Gastroesophageal sphincter (tissue), 4 donors: Measurements from ENCODE around the gene CALB2. TPM values are rescaled to one million over a fixed set of nuclear protein-coding genes. Genes with fewer than 3 reads are reported as not detected.

Experiments
- ATAC-seq: fragments of 150-250 bp; one replicate; pipeline ENCODE4 v1.9.1; 2016; ENCODE audit warnings: mild to moderate bottlenecking, moderate library complexity
- H3K27ac ChIP-seq, 4 donors: fragments of 200-600 bp; sonication (generic) in 3 of 4; 1 replicate in 3 of 4; 2 replicates in 1 of 4; pipeline ENCODE4 v1.5.1; 2016 to 2019
- H3K27me3 ChIP-seq: fragments of 200-600 bp; sonication (generic); one replicate; pipeline ENCODE4 v1.5.1; 2019
- H3K36me3 ChIP-seq, 2 donors: fragments of 200-600 bp; sonication (generic); one replicate each; pipeline ENCODE4 v1.5.1; 2019; ENCODE audit warnings: control low read depth in 1 of 2
- H3K4me1 ChIP-seq, 3 donors: fragments of 200-600 bp; sonication (generic); 1 replicate in 2 of 3; 2 replicates in 1 of 3; pipeline ENCODE4 v1.5.1; 2016 to 2019; ENCODE audit warnings: control low read depth in 2 of 3
- H3K4me3 ChIP-seq, 2 donors: fragments of 200-600 bp; sonication (generic); one replicate each; pipeline ENCODE4 v1.5.1; 2019; ENCODE audit warnings: mild to moderate bottlenecking in 1 of 2, moderate library complexity in 1 of 2
- H3K9me3 ChIP-seq, 3 donors: fragments of 200-600 bp; sonication (generic); one replicate each; pipeline ENCODE4 v1.5.1; 2017 to 2019; ENCODE audit warnings: control low read depth in 2 of 3
- CTCF ChIP-seq, 4 experiments: fragments of 200-600 bp in 2 of 4; fragments of 450-650 bp in 2 of 4; sonication (generic) in 1 of 4; IDR thresholded peaks; one replicate each; pipeline ENCODE4 v1.5.1; 2017 to 2019; ENCODE audit warnings: antibody characterized with exemption in 4 of 4, mild to moderate bottlenecking in 2 of 4, moderate library complexity in 2 of 4
- EP300 ChIP-seq: sonication (generic); formaldehyde crosslinking; IDR thresholded peaks from one replicate; pipeline ENCODE4 v1.6.1; 2017; ENCODE audit warnings: antibody characterized with exemption, mild to moderate bottlenecking
- POLR2A ChIP-seq, 2 donors: fragments of 450-650 bp; IDR thresholded peaks; one replicate each; pipeline ENCODE4 v1.6.1; 2017; ENCODE audit warnings: antibody characterized with exemption in 2 of 2, mild to moderate bottlenecking in 2 of 2, moderate library complexity in 1 of 2
- POLR2AphosphoS5 ChIP-seq: sonication (generic); formaldehyde crosslinking; IDR thresholded peaks from one replicate; pipeline ENCODE4 v1.6.1; 2017; ENCODE audit warnings: antibody characterized with exemption
- WGBS, 2 donors: methylation state at CpG; one replicate each; pipeline ENCODE4 v1.1.5; 2018; ENCODE audit warnings: low coverage in 1 of 2; 5-methylcytosine and 5-hydroxymethylcytosine counted together
- total RNA-seq, 4 donors: library from RNA; depleted of rRNA; stranded (reverse); fragments of >200 nt; gene quantifications; one replicate each; pipeline ENCODE4 v1.1.0, GENCODE V29; 2016

The CALB2 gene
- total RNA-seq, 4 donors from 2014 or later, result 0.85 to 2.8 TPM; not detected in 2

- WGBS, 2 donors, result 78 to 79% methylated on average over 6 to 10 of the region's 10 CpGs
- no peak for TF ChIP-seq POLR2AphosphoS5
- no peak for TF ChIP-seq POLR2A (IDR thresholded peaks at IDR 0.05)
- no peak for TF ChIP-seq EP300
- no peak for TF ChIP-seq CTCF (IDR thresholded peaks at IDR 0.05)
- Histone ChIP-seq H3K27me3 (peaks cover 40% of the 10 kb centered on the region), H3K27ac (no peak overlapping the region), H3K4me1 (no peaks in the 10 kb centered on the region), H3K9me3 (no peaks in the 10 kb centered on the region), H3K4me3 (no peak overlapping the region), H3K36me3 (no peaks in the 10 kb centered on the region)
- no peak for ATAC-seq
Observed at GRCh38 chr16:71396594-71396993, 38.1 kb downstream of the CALB2 start.

GRCh38 chr16:71399801-71400563 is 41.5 kb downstream of the CALB2 start:
- no peak for ATAC-seq
- no peaks in the 10 kb centered on the region for H3K4me1 ChIP-seq
- 79 to 87% methylated on average over 11 of the region's 11 CpGs for WGBS, 2 donors

GRCh38 chr16:71402007-71402406 is 43.5 kb downstream of the CALB2 start:
- H3K36me3 ChIP-seq, result no peaks in the 10 kb centered on the region
- no peak overlapping the region for H3K4me3 ChIP-seq
- H3K9me3 ChIP-seq, result peaks cover 0 to 11% (median 0%) of the 10 kb centered on the region in 3 donors
- WGBS, 2 donors, result 36 to 43% methylated on average over 1 to 2 of the region's 6 CpGs
- no peaks in the 10 kb centered on the region for H3K4me1 ChIP-seq
- no peak for ATAC-seq
- no peak overlapping the region for H3K27ac ChIP-seq
- H3K27me3 ChIP-seq, result peaks cover 46% of the 10 kb centered on the region
- TF ChIP-seq EP300, result no peak
- TF ChIP-seq CTCF (IDR thresholded peaks at IDR 0.05), result no peak
- no peak for TF ChIP-seq POLR2A (IDR thresholded peaks at IDR 0.05)
- TF ChIP-seq POLR2AphosphoS5, result no peak

More at GRCh38 chr16:71399801-71400563, 41.5 kb downstream of the CALB2 start:
- Histone ChIP-seq H3K4me3 (no peak overlapping the region), H3K27me3 (peaks cover 45% of the 10 kb centered on the region), H3K9me3 (peaks cover 0 to 7% (median 0%) of the 10 kb centered on the region in 3 donors), H3K27ac (no peak overlapping the region), H3K36me3 (no peaks in the 10 kb centered on the region)
- TF ChIP-seq POLR2A (IDR thresholded peaks at IDR 0.05), result no peak
- TF ChIP-seq EP300, result no peak
- TF ChIP-seq CTCF (IDR thresholded peaks at IDR 0.05), result no peak
- TF ChIP-seq POLR2AphosphoS5, result no peak

GRCh38 chr16:71402674-71403073 is 44.2 kb downstream of the CALB2 start:
- TF ChIP-seq POLR2A (IDR thresholded peaks at IDR 0.05) (no peak), POLR2AphosphoS5 (no peak), CTCF (IDR thresholded peaks at IDR 0.05) (no peak), EP300 (no peak)
- H3K36me3 ChIP-seq, result no peaks in the 10 kb centered on the region
- WGBS, 2 donors, result 58 to 66% methylated on average over 4 to 9 of the region's 11 CpGs

GRCh38 chr16:71404364-71404763 is 45.8 kb downstream of the CALB2 start:
- no peaks in the 10 kb centered on the region for H3K36me3 ChIP-seq
- WGBS, 2 donors, result 13 to 86% methylated on average over 1 to 2 of the region's 4 CpGs
- TF ChIP-seq CTCF (IDR thresholded peaks at IDR 0.05) (no peak), EP300 (no peak), POLR2A (IDR thresholded peaks at IDR 0.05) (no peak), POLR2AphosphoS5 (no peak)
- no peaks in the 10 kb centered on the region for H3K4me1 ChIP-seq
- no peak overlapping the region for H3K4me3 ChIP-seq
- H3K27ac ChIP-seq, result no peak overlapping the region
- peaks cover 49% of the 10 kb centered on the region for H3K27me3 ChIP-seq
- no peak for ATAC-seq
- H3K9me3 ChIP-seq, result peaks cover 0 to 11% (median 0%) of the 10 kb centered on the region in 3 donors

More at GRCh38 chr16:71402674-71403073, 44.2 kb downstream of the CALB2 start:
- H3K4me1 ChIP-seq, result no peaks in the 10 kb centered on the region
- no peak overlapping the region for H3K4me3 ChIP-seq
- H3K27ac ChIP-seq, result no peak overlapping the region
- peaks cover 0 to 11% (median 0%) of the 10 kb centered on the region in 3 donors for H3K9me3 ChIP-seq
- no peak for ATAC-seq
- H3K27me3 ChIP-seq, result peaks cover 45% of the 10 kb centered on the region
